ENCODE measurements around the gene DPP3.

DNA sequence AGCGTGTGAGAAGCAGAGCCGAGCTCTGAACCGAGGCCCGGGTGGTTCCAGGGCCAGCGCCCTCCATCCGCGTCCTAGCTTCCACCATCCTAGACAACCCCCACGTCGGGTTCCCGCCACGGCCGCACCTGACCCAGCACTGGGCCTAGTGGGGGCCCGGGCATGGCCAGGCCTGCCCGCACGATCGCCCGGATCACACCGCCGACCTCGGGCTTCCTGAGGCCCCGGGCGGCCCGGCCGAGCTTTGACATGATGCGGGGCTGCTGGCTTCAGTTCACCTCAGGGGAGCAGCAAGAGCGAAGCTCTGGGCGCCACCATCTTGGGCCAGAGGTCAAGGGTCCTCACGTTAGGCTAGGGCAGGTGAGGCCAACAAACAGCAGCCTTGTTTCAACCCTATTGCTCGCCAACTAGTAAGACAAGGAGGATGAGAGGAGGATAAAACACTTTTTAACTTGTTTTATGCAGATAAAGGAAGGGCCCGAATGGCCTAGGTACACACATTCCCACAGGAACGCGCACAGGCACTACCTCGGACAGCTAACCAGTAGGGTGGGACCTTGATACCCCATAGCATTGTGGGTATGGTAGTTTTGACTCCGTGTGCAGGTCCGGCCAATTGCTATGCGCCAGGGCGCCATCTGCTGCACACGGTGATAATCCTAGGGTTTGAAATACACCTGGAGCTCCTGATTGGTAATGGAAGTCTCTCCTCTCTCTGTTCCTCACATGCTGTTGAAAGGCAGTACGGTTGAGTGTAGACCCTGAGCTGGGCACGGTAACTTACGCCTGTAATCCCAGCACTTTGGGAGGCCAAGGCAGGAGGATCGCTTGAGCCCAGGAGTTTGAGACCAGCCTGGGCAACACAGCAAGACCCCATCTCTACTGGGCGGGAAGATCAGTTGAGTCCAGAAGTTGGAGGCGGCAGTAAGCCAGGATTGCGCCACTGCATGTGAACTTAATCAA lies 41.4 kb upstream of the DPP3 start, which contains the start of gene MRPL11:
- TF ChIP-seq ISL1 (CRISPR knock-in tag; IDR thresholded peaks at IDR 0.05) = no peak
- TF ChIP-seq PATZ1 (CRISPR knock-in tag; IDR thresholded peaks at IDR 0.05; ENCODE audit: borderline replicate concordance) = no peak
- TF ChIP-seq CSDC2 (CRISPR knock-in tag; IDR thresholded peaks at IDR 0.05) = no peak
- no peak for TF ChIP-seq RARB (CRISPR knock-in tag; IDR thresholded peaks at IDR 0.05)

Data from SK-N-SH treated with all-trans-retinoic acid at 6 μM for 48 hours (cell line).